PC-3 (cell line): Measurements from ENCODE around the gene PCDHGA8. TPM values are rescaled to one million over a fixed set of nuclear protein-coding genes. Genes with fewer than 3 reads are reported as not detected.

ENCODE experiments used
- ATAC-seq: fragments of 200-7000 bp; cut with Tn5 transposase; 2 replicates; pipeline ENCODE4 v1.9.1; 2020; ENCODE audit warnings: mild to moderate bottlenecking, moderate library complexity
- Bru-seq: library from RNA; stranded (reverse); fragments of 400-500 nt; gene quantifications from one replicate; lab custom pipeline; 2021; lab: Mats Ljungman, UMichigan
- BruChase-seq, 2 experiments: library from RNA; stranded (reverse); fragments of 400-500 nt; gene quantifications; one replicate each; lab custom pipeline; 2021; lab: Mats Ljungman, UMichigan
- BruUV-seq: library from RNA; stranded (reverse); fragments of 400-500 nt; replicated peaks from 2 replicates; lab custom pipeline; 2021; lab: Mats Ljungman, UMichigan
- CTCF ChIA-PET: fragments of 300-600 bp; sonication (Branson Sonifier 250); formaldehyde crosslinking; loops from one replicate; lab custom pipeline; 2022; ENCODE audit warnings: antibody characterized with exemption; lab: Charles Lee
- POLR2A ChIA-PET: fragments of 300-600 bp; sonication (Branson Sonifier 250); formaldehyde crosslinking; loops from one replicate; lab custom pipeline; 2022; ENCODE audit warnings: antibody characterized with exemption; ENCODE audit not compliant: unreplicated experiment; lab: Charles Lee
- DNase-seq: peaks from one replicate; pipeline ENCODE4 v3.0.0-alpha.2; 2015
- H2AFZ ChIP-seq: fragments of 300-600 bp; sonication (generic); 2 replicates; pipeline ENCODE4 v1.6.0; 2016; ENCODE audit warnings: antibody characterized with exemption, low read length
- H3F3A ChIP-seq: fragments of 300-600 bp; sonication (generic); one replicate; pipeline ENCODE4 v1.6.0; 2017; ENCODE audit warnings: antibody characterized with exemption, low read length, control low read depth, mild to moderate bottlenecking; ENCODE audit not compliant: unreplicated experiment
- H3K27ac ChIP-seq: fragments of 300-600 bp; sonication (generic); 2 replicates; pipeline ENCODE4 v1.5.1; 2016; ENCODE audit warnings: mild to moderate bottlenecking, low read length
- H3K27me3 ChIP-seq: fragments of 300-600 bp; sonication (generic); 2 replicates; pipeline ENCODE4 v1.6.1; 2016; ENCODE audit warnings: low read length, mixed read lengths
- H3K36me3 ChIP-seq: fragments of 300-600 bp; sonication (generic); 2 replicates; pipeline ENCODE4 v1.6.1; 2016; ENCODE audit warnings: low read depth, mixed run types, low read length, mixed read lengths
- H3K4me1 ChIP-seq: fragments of 300-600 bp; sonication (generic); 2 replicates; pipeline ENCODE4 v1.5.1; 2016; ENCODE audit warnings: low read length; ENCODE audit not compliant: insufficient read depth
- H3K4me2 ChIP-seq: fragments of 300-600 bp; sonication (generic); 2 replicates; pipeline ENCODE4 v1.6.0; 2016; ENCODE audit warnings: low read length
- H3K4me3 ChIP-seq: fragments of 300-600 bp; sonication (generic); 2 replicates; pipeline ENCODE4 v1.5.1; 2016; ENCODE audit warnings: mild to moderate bottlenecking, low read length, mixed read lengths
- H3K79me2 ChIP-seq: fragments of 300-600 bp; sonication (generic); 2 replicates; pipeline ENCODE4 v1.6.1; 2017; ENCODE audit warnings: low read length, mixed read lengths
- H3K9ac ChIP-seq: fragments of 300-600 bp; sonication (generic); 2 replicates; pipeline ENCODE4 v1.6.0; 2016; ENCODE audit warnings: mild to moderate bottlenecking, low read length
- H3K9me2 ChIP-seq: fragments of 300-600 bp; sonication (generic); replicated peaks from 2 replicates; pipeline ENCODE4 v1.6.1; 2016; ENCODE audit warnings: mixed run types, low read length, mixed read lengths
- H3K9me3 ChIP-seq: fragments of 300-600 bp; sonication (generic); 2 replicates; pipeline ENCODE4 v1.6.1; 2016; ENCODE audit warnings: low read length, mixed read lengths
- H4K20me1 ChIP-seq: fragments of 300-600 bp; sonication (generic); 2 replicates; pipeline ENCODE4 v1.6.1; 2016; ENCODE audit warnings: low read length, mixed read lengths
- CTCF ChIP-seq: fragments of 300-600 bp; sonication (generic); conservative IDR thresholded peaks from 2 replicates; pipeline ENCODE4 v1.5.1; 2017; ENCODE audit warnings: antibody characterized with exemption, low read depth, mild to moderate bottlenecking, low read length
- EZH2 ChIP-seq: fragments of 300-600 bp; sonication (generic); IDR thresholded peaks from one replicate; pipeline ENCODE4 v1.6.1; 2017; ENCODE audit warnings: antibody characterized with exemption, mild to moderate bottlenecking, low read length; ENCODE audit not compliant: unreplicated experiment
- EZH2phosphoT487 ChIP-seq: fragments of 300-600 bp; sonication (generic); IDR thresholded peaks from 2 replicates; pipeline ENCODE4 v1.6.1; 2018; ENCODE audit warnings: mild to moderate bottlenecking, antibody characterized with exemption, low read length, borderline replicate concordance
- intact Hi-C: fragments of 100-400 bp; cut with micrococcal nuclease; formaldehyde crosslinking; loops from 2 replicates; pipeline ENCODE4 v1.9.0; 2023
- long read RNA-seq: library from polyadenylated mRNA; unstranded; transcript quantifications from one replicate; pipeline ENCODE4 v2.0.0, GENCODE V29; 2021; ENCODE audit not compliant: unreplicated experiment
- total RNA-seq: library from RNA; depleted of rRNA; stranded (reverse); fragments of >200 nt; gene quantifications from 2 replicates; pipeline ENCODE4 v1.2.3, GENCODE V29; 2014; rRNA removed

PCDHGA8 gene
- total RNA-seq (0.23 and 0.51 TPM in 2 replicates), Bru-seq, nascent RNA (percentile 63 among the genes with signal in this experiment), BruChase-seq, experiment 1, labeled RNA remaining after a 6-hour chase (percentile 65 among the genes with signal in this experiment), BruChase-seq, experiment 2, labeled RNA remaining after a 2-hour chase (percentile 85 among the genes with signal in this experiment)
- long read RNA-seq = 0 reads

- no peaks in the 10 kb centered on the region for H3K79me2 ChIP-seq
- DNase-seq = no peak
- H3K9me3 ChIP-seq = 0 out of 2 replicates have a peak, but pooled peaks cover 6% of the 10 kb centered on the region
- H3K4me1 ChIP-seq = no peaks in the 10 kb centered on the region
- no peaks in the 10 kb centered on the region for H3K27me3 ChIP-seq
- no peak within 1 kb of the TSS for H3K4me2 ChIP-seq
- H2AFZ ChIP-seq = no peak within 1 kb of the TSS
- no peak within 1 kb of the TSS for H3K4me3 ChIP-seq
- ChIA-PET POLR2A (no interaction called here), CTCF (no interaction called here)
- H3K9ac ChIP-seq = no peak within 1 kb of the TSS
- no TSS peak for BruUV-seq
- no peaks in the 10 kb centered on the region for H4K20me1 ChIP-seq
- TF ChIP-seq EZH2phosphoT487 (no peak), EZH2 (no peak), CTCF (no peak)
- no peak within 1 kb of the TSS for H3K27ac ChIP-seq
- no peaks in the 10 kb centered on the region for H3F3A ChIP-seq
- no peaks in the 10 kb centered on the region for H3K9me2 ChIP-seq
- intact Hi-C loops = no loop called here
- no peaks in the 10 kb centered on the region for H3K36me3 ChIP-seq
- no peak for ATAC-seq
Measured at GRCh38 chr5:141392429-141393198, at the start of gene PCDHGA8. PCDHGA8 (plus strand) TSS chr5:141392633; CDS start chr5:141392814, 181 bp downstream.

GRCh38 chr5:141342773-141343172, 49.7 kb upstream of the PCDHGA8 start:
- TF ChIP-seq CTCF = no peak
- TF ChIP-seq EZH2phosphoT487 = no peak
- TF ChIP-seq EZH2 = no peak
- H3K27me3 ChIP-seq = no peaks in the 10 kb centered on the region
- ATAC-seq (no peak), DNase-seq (no peak)
- no peak overlapping the region for H3K4me2 ChIP-seq
- H3F3A ChIP-seq = no peaks in the 10 kb centered on the region
- no TSS peak for BruUV-seq
- no peaks in the 10 kb centered on the region for H3K4me1 ChIP-seq
- POLR2A ChIA-PET = no interaction called here
- no peak overlapping the region for H2AFZ ChIP-seq
- H3K4me3 ChIP-seq = no peak overlapping the region
- H3K9ac ChIP-seq = no peak overlapping the region
- H3K27ac ChIP-seq = no peak overlapping the region
- H3K9me2 ChIP-seq = no peaks in the 10 kb centered on the region
- H4K20me1 ChIP-seq = no peaks in the 10 kb centered on the region
- no peaks in the 10 kb centered on the region for H3K9me3 ChIP-seq
- intact Hi-C loops = no loop called here
- H3K79me2 ChIP-seq = no peaks in the 10 kb centered on the region
- CTCF ChIA-PET = no interaction called here
- no peaks in the 10 kb centered on the region for H3K36me3 ChIP-seq
